MCF 10A (cell line): Measurements from ENCODE around the gene HEBP1. TPM values are rescaled to one million over a fixed set of nuclear protein-coding genes. Genes with fewer than 3 reads are reported as not detected.

Source experiments
- BruUV-seq: library from RNA; stranded (reverse); fragments of 400-500 nt; replicated peaks from 2 replicates; lab custom pipeline; 2021; lab: Mats Ljungman, UMichigan
- CTCF ChIA-PET: fragments of 300-600 bp; sonication (Branson Sonifier 250); formaldehyde crosslinking; extraction: SDS; loops from one replicate; lab custom pipeline; 2021; ENCODE audit warnings: antibody characterized with exemption, inconsistent platforms; lab: Yijun Ruan, JAX
- POLR2A ChIA-PET: fragments of 300-600, 350-650 bp; sonication (Branson Sonifier 250); formaldehyde crosslinking; extraction: SDS; loops from one replicate; lab custom pipeline; 2020; ENCODE audit warnings: antibody characterized with exemption, inconsistent platforms; lab: Yijun Ruan, JAX
- DNase-seq: peaks from one replicate; pipeline ENCODE4 v3.0.0-alpha.2; 2018; ENCODE audit not compliant: unreplicated experiment
- H3K27ac Mint-ChIP-seq: one replicate; pipeline ENCODE4 v1.8.0; 2022; ENCODE audit warnings: mild to moderate bottlenecking, low read depth, mixed read lengths; ENCODE audit not compliant: unreplicated experiment
- H3K27me3 Mint-ChIP-seq: one replicate; pipeline ENCODE4 v1.8.0; 2022; ENCODE audit warnings: mixed read lengths; ENCODE audit not compliant: insufficient read depth, unreplicated experiment
- H3K36me3 Mint-ChIP-seq: one replicate; pipeline ENCODE4 v1.8.0; 2022; ENCODE audit warnings: mild to moderate bottlenecking, moderate library complexity, mixed read lengths; ENCODE audit not compliant: insufficient read depth, unreplicated experiment
- H3K4me1 Mint-ChIP-seq: one replicate; pipeline ENCODE4 v1.8.0; 2022; ENCODE audit warnings: mixed read lengths; ENCODE audit not compliant: insufficient read depth, unreplicated experiment
- H3K4me3 Mint-ChIP-seq: one replicate; pipeline ENCODE4 v1.8.0; 2022; ENCODE audit warnings: mild to moderate bottlenecking, moderate library complexity, mixed read lengths; ENCODE audit not compliant: unreplicated experiment
- H3K9me3 Mint-ChIP-seq: one replicate; pipeline ENCODE4 v1.8.0; 2022; ENCODE audit warnings: mixed read lengths; ENCODE audit not compliant: unreplicated experiment
- CTCF ChIP-seq: fragments of 200-600 bp; IDR thresholded peaks from one replicate; pipeline ENCODE4 v1.8.0; 2022; ENCODE audit warnings: antibody characterized with exemption, mild to moderate bottlenecking; ENCODE audit not compliant: unreplicated experiment
- intact Hi-C: fragments of 100-400 bp; cut with micrococcal nuclease; formaldehyde crosslinking; loops from 2 replicates; pipeline ENCODE4 v1.14.1; 2022
- total RNA-seq: library from RNA; stranded (reverse); gene quantifications from 2 replicates; pipeline ENCODE4 v1.2.3, GENCODE V29; 2022

HEBP1 gene
- total RNA-seq, 1 experiment from 2014 or later, result 30.8 TPM

DNA sequence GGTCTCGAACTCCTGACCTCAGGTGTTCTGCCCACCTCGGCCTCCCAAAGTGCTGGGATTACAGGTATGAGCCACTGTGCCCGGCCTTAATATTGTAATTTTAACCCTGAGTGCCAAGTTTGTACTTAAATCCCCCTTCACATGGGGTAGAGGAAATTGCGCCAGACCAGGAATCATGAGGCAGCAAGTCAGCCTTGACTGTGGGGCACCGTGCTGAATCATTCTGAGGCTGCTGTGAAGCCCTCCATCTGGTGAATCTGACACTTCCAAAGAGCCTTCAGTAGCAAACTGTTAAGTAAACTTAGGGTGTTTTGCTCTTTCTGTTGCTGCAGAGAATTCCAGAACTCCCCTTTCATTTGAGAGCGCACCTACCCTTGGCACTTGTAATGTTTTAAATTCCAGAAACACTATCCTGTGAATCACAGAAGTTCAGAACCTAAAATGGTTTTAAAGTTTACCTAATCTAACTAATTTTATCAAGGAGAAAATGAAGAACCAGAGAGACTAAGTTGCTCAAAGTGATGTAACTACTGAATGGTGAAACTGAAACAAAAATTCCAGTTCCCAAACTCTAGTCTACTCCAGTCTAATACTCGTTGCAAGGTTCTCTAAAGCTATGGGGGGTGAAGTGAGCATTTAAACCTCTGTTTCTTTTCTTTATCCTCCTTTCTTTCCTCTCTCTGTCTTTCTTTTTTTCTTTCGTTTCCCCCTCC is 7.5 kb downstream of the HEBP1 start:
- peaks cover 11% of the 10 kb centered on the region for H3K36me3 Mint-ChIP-seq
- intact Hi-C loops, result no loop called here
- DNase-seq, result peak; percentile 83
- POLR2A ChIA-PET, result no interaction called here
- no peaks in the 10 kb centered on the region for H3K9me3 Mint-ChIP-seq
- CTCF ChIA-PET, result interaction anchor here (0.6 to 1.5 kb wide), 4 partner anchors 12 to 643 kb away, joined by 3 to 9 read pairs (median 4); no protein-coding TSS in a partner anchor
- no peak for TF ChIP-seq CTCF
- no peaks in the 10 kb centered on the region for H3K27me3 Mint-ChIP-seq
- peaks cover 25% of the 10 kb centered on the region for H3K4me1 Mint-ChIP-seq
- BruUV-seq, result no TSS peak
- no peak overlapping the region for H3K4me3 Mint-ChIP-seq
- H3K27ac Mint-ChIP-seq, result peak overlapping the region; percentile 33

DNA sequence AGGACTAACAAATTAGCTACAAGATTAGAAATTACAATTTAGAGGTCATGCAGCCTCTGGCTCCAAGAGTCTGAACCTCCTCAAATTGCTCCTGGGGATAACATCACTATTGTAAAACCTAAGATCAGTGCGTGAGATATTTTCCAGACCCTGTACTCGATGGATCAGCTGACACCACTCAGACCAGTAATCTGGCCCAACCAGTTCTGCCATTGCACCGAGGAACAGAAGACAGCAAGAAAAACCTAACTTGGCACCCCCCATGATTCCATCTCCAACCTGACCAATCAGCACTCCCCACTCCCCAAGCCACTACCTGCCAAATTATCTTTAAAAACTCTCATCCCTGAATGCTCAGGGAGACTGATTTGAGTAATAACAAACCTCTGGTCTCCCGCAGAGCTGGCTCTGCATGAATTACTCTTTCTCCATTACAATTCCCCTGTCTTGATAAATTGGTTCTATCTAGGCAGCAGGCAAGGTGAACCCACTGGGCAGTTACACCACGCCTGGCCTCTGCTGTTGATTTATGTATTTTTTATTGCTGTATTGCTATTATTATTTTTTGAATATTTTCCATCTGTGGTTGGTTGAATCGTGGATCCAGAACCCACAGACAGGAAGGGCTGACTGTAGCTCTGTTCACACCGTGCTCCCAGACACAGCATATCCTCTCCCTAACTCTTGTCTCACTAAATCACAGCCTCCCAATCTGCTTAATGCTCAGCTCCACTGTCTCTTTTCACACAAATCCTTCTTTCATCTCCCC is 9.2 kb downstream of the HEBP1 start:
- no TSS peak for BruUV-seq
- POLR2A ChIA-PET, result interaction anchor here (0.6 to 1.2 kb wide), 2 partner anchors 98 to 207 kb away, joined by 3 to 5 read pairs; no protein-coding TSS in a partner anchor
- TF ChIP-seq CTCF, result no peak
- no peak overlapping the region for H3K4me3 Mint-ChIP-seq
- no peaks in the 10 kb centered on the region for H3K9me3 Mint-ChIP-seq
- H3K27ac Mint-ChIP-seq, result peak overlapping the region; percentile 3
- intact Hi-C loops, result no loop called here
- no peak for DNase-seq
- H3K36me3 Mint-ChIP-seq, result peaks cover 15% of the 10 kb centered on the region
- peaks cover 19% of the 10 kb centered on the region for H3K4me1 Mint-ChIP-seq
- no peaks in the 10 kb centered on the region for H3K27me3 Mint-ChIP-seq
- CTCF ChIA-PET, result interaction anchor here (0.8 to 1.5 kb wide), 5 partner anchors 8 to 221 kb away, joined by 3 to 7 read pairs (median 4); no protein-coding TSS in a partner anchor

- no peaks in the 10 kb centered on the region for H3K9me3 Mint-ChIP-seq
- no peak for TF ChIP-seq CTCF
- H3K27ac Mint-ChIP-seq, result peak overlapping the region; percentile 17
- BruUV-seq, result no TSS peak
- ChIA-PET POLR2A (interaction anchor here (0.7 to 1.8 kb wide), 2 partner anchors 11 to 209 kb away, joined by 4 to 8 read pairs; no protein-coding TSS in a partner anchor), CTCF (interaction anchor here (0.6 to 11.7 kb wide), 7 partner anchors 11 to 247 kb away, joined by 3 to 150 read pairs (median 6); no protein-coding TSS in a partner anchor)
- no peak overlapping the region for H3K4me3 Mint-ChIP-seq
- intact Hi-C loops, result no loop called here
- no peak for DNase-seq
- H3K36me3 Mint-ChIP-seq, result peaks cover 27% of the 10 kb centered on the region
- H3K4me1 Mint-ChIP-seq, result peaks cover 13% of the 10 kb centered on the region
- no peaks in the 10 kb centered on the region for H3K27me3 Mint-ChIP-seq
These were observed 12.6 kb downstream of the HEBP1 start for GRCh38 chr12:12987421-12987820.

DNA sequence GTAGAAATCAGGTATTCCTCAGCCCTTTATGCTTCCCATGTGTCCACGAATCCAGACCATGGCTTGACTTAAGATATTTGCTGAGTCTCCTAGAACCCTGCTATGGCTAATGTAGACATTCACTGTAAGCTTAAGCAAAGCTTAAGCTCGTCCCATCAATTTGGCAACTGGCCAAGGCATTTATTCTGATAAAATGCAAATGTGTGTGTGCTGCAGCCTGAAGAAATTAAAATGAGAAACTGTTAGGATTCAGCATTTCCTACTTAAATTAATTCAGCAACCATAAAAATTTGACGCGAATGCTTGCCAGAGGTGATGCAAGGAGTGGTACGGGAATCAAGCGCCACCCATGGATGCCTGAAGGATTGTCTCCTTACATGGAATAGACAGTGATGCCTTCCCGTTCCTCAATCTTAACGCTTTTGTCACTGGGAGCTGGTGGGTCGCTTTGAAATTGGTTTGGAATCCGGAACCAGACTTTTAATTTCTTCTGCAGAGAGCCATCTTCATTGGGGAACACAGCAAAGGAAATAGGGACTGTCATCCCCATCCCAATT is 13.2 kb downstream of the HEBP1 start:
- H3K9me3 Mint-ChIP-seq, result no peaks in the 10 kb centered on the region
- DNase-seq, result no peak
- ChIA-PET CTCF (interaction anchor here (0.6 to 11.7 kb wide), 10 partner anchors 11 to 248 kb away, joined by 3 to 150 read pairs (median 5); no protein-coding TSS in a partner anchor), POLR2A (interaction anchor here (1.8 kb wide), 1 partner anchor 10 kb away, joined by 8 read pairs; no protein-coding TSS in a partner anchor)
- H3K27me3 Mint-ChIP-seq, result no peaks in the 10 kb centered on the region
- BruUV-seq, result no TSS peak
- no peak overlapping the region for H3K27ac Mint-ChIP-seq
- peaks cover 27% of the 10 kb centered on the region for H3K36me3 Mint-ChIP-seq
- peaks cover 13% of the 10 kb centered on the region for H3K4me1 Mint-ChIP-seq
- TF ChIP-seq CTCF, result no peak
- intact Hi-C loops, result no loop called here
- no peak overlapping the region for H3K4me3 Mint-ChIP-seq
